Keratinocyte (primary cell): Measurements from ENCODE around the gene SNX3. TPM values are rescaled to one million over a fixed set of nuclear protein-coding genes. Genes with fewer than 3 reads are reported as not detected.

ENCODE experiments used
- DNase-seq: peaks from one replicate; pipeline ENCODE4 v3.0.0-alpha.2; 2011; ENCODE audit warnings: low read depth, missing footprints, low spot score
- FAIRE-seq: peaks from 2 replicates; lab custom pipeline; 2011; peaks lifted over from hg19 to GRCh38; lab: Jason Lieb, UNC
- H2AFZ ChIP-seq: 2 replicates; pipeline ENCODE4 v1.6.0; 2012; ENCODE audit warnings: low read length, control low read depth, inconsistent platforms; ENCODE audit not compliant: control insufficient read depth
- H3K27ac ChIP-seq: 2 replicates; pipeline ENCODE4 v1.5.1; 2011; ENCODE audit warnings: low read length; ENCODE audit not compliant: control insufficient read depth, insufficient read depth
- H3K27me3 ChIP-seq: 3 replicates; pipeline ENCODE4 v1.6.0; 2011; ENCODE audit warnings: low read length; ENCODE audit not compliant: control insufficient read depth, insufficient read depth; ENCODE audit errors: extremely low read depth
- H3K36me3 ChIP-seq, 2 experiments: 2 replicates in 1 of 2; 3 replicates in 1 of 2; pipeline ENCODE4 v1.5.1; 2011; ENCODE audit warnings: low read length in 2 of 2, mild to moderate bottlenecking in 1 of 2; ENCODE audit not compliant: control insufficient read depth in 2 of 2, insufficient read depth in 2 of 2; ENCODE audit errors: extremely low read depth in 1 of 2
- H3K4me1 ChIP-seq: 3 replicates; pipeline ENCODE4 v1.5.1; 2011; ENCODE audit warnings: low read length; ENCODE audit not compliant: control insufficient read depth, insufficient read depth; ENCODE audit errors: extremely low read depth
- H3K4me2 ChIP-seq: 3 replicates; pipeline ENCODE4 v1.6.0; 2011; ENCODE audit warnings: low read depth, low read length; ENCODE audit not compliant: control insufficient read depth, insufficient read depth; ENCODE audit errors: extremely low read depth
- H3K4me3 ChIP-seq, 3 experiments: fragments of 200-600 bp in 1 of 3; sonication (generic) in 1 of 3; 2 replicates in 2 of 3; 3 replicates in 1 of 3; pipeline ENCODE4 v1.5.1; 2011 to 2016; ENCODE audit warnings: low read length in 3 of 3, mild to moderate bottlenecking in 3 of 3, control low read depth in 2 of 3, inconsistent platforms in 1 of 3, low read depth in 1 of 3, mixed read lengths in 1 of 3, mixed run types in 1 of 3, moderate library complexity in 1 of 3; ENCODE audit not compliant: control insufficient read depth in 2 of 3, insufficient read depth in 2 of 3; ENCODE audit errors: extremely low read depth in 1 of 3
- H3K79me2 ChIP-seq: 2 replicates; pipeline ENCODE4 v1.6.0; 2012; ENCODE audit warnings: low read length; ENCODE audit not compliant: control insufficient read depth, insufficient read depth
- H3K9ac ChIP-seq: 3 replicates; pipeline ENCODE4 v1.6.0; 2011; ENCODE audit warnings: low read length; ENCODE audit not compliant: control insufficient read depth, insufficient read depth; ENCODE audit errors: extremely low read depth
- H3K9me1 ChIP-seq: 3 replicates; pipeline ENCODE4 v1.6.0; 2011; ENCODE audit warnings: low read length; ENCODE audit not compliant: control insufficient read depth, insufficient read depth; ENCODE audit errors: extremely low read depth
- H3K9me3 ChIP-seq: 2 replicates; pipeline ENCODE4 v1.5.1; 2012; ENCODE audit warnings: low read depth, low read length; ENCODE audit not compliant: control insufficient read depth
- H4K20me1 ChIP-seq: 3 replicates; pipeline ENCODE4 v1.6.0; 2011; ENCODE audit warnings: low read length; ENCODE audit not compliant: control insufficient read depth, insufficient read depth; ENCODE audit errors: extremely low read depth
- EZH2 ChIP-seq: IDR thresholded peaks from one replicate; pipeline ENCODE4 v1.6.1; 2012; ENCODE audit warnings: inconsistent platforms, mild to moderate bottlenecking, low read length, moderate library complexity
- dilution Hi-C: fragments of 300-500 bp; cut with MboI; formaldehyde crosslinking; loops from one replicate; pipeline ENCODE4 v1.7.0; 2020; ENCODE audit warnings: low sequenced_read_pairs; ENCODE audit not compliant: extremely low pct_ligation_motif_present
- polyA plus RNA-seq, 5 experiments: library from polyadenylated mRNA; depleted of rRNA in 3 of 5; stranded (reverse) in 3 of 5; stranded (forward) in 1 of 5; unstranded in 1 of 5; fragments of >200 nt; gene quantifications; 1 replicate in 1 of 5; 2 replicates in 3 of 5; 3 replicates in 1 of 5; pipeline versions ENCODE4 v1.2.1 to v1.2.3, GENCODE V29; 2011 to 2012; ENCODE audit warnings: missing spikeins in 2 of 5, low read depth in 1 of 5, low replicate concordance in 1 of 5
- TF ChIP-seq, protein P1 (sequence below), 3 experiments: IDR thresholded peaks in 1 of 3; conservative IDR thresholded peaks in 1 of 3; optimal IDR thresholded peaks in 1 of 3; 2 replicates in 2 of 3; 3 replicates in 1 of 3; pipeline versions ENCODE3 to v1.5.1; 2011; ENCODE audit warnings: low read length in 3 of 3, mild to moderate bottlenecking in 3 of 3, moderate library complexity in 2 of 3, control low read depth in 1 of 3, inconsistent platforms in 1 of 3; ENCODE audit not compliant: insufficient read depth in 2 of 3; ENCODE audit errors: extremely low read depth in 1 of 3

Gene SNX3
- polyA plus RNA-seq, 1 donor (not counting 4 experiments of a cell fraction or from before 2014, with no cell fraction given), result 460 TPM

DNA sequence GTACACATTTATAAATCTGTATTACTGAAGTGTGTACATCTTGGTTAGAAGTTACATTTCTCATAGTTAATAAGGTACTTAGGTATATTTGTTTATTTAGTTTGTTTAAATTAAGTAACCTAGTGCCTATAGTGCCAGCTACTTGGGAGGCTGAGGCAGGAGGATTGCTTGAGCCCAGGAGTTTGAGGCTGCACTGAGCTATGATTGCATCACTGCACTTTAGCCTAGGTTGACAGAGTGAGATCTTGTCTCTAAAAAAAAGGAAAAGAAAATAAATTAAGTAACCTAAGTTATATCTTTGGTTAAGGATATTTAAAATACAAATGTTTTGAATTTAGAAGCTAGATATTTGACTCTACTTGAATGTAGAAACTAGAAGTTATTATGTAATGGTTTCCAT, 24.5 kb upstream of the SNX3 start:
- H4K20me1 ChIP-seq, result no peaks in the 10 kb centered on the region
- H3K4me2 ChIP-seq, result no peak overlapping the region
- FAIRE-seq, result no peak
- no peaks in the 10 kb centered on the region for H3K79me2 ChIP-seq
- no peak overlapping the region for H2AFZ ChIP-seq
- H3K9me3 ChIP-seq, result no peaks in the 10 kb centered on the region
- H3K9me1 ChIP-seq, result no peaks in the 10 kb centered on the region
- no peak for DNase-seq
- H3K4me3 ChIP-seq, result no peak overlapping the region
- H3K9ac ChIP-seq, result no peak overlapping the region
- no peaks in the 10 kb centered on the region for H3K36me3 ChIP-seq
- H3K4me1 ChIP-seq, result no peaks in the 10 kb centered on the region
- no peaks in the 10 kb centered on the region for H3K27me3 ChIP-seq
- dilution Hi-C loops, result no loop called here
- no peak for TF ChIP-seq EZH2
- TF ChIP-seq, protein P1, sequence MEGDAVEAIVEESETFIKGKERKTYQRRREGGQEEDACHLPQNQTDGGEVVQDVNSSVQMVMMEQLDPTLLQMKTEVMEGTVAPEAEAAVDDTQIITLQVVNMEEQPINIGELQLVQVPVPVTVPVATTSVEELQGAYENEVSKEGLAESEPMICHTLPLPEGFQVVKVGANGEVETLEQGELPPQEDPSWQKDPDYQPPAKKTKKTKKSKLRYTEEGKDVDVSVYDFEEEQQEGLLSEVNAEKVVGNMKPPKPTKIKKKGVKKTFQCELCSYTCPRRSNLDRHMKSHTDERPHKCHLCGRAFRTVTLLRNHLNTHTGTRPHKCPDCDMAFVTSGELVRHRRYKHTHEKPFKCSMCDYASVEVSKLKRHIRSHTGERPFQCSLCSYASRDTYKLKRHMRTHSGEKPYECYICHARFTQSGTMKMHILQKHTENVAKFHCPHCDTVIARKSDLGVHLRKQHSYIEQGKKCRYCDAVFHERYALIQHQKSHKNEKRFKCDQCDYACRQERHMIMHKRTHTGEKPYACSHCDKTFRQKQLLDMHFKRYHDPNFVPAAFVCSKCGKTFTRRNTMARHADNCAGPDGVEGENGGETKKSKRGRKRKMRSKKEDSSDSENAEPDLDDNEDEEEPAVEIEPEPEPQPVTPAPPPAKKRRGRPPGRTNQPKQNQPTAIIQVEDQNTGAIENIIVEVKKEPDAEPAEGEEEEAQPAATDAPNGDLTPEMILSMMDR (optimal IDR thresholded peaks at IDR 0.05 in 1 of 3, IDR thresholded peaks at IDR 0.05 in 1 of 3, conservative IDR thresholded peaks at IDR 0.05 in 1 of 3; ENCODE audit: extremely low read depth in 1 of 3, insufficient read depth in 2 of 3, low read length in 3 of 3), result no peak
- no peak overlapping the region for H3K27ac ChIP-seq

DNA sequence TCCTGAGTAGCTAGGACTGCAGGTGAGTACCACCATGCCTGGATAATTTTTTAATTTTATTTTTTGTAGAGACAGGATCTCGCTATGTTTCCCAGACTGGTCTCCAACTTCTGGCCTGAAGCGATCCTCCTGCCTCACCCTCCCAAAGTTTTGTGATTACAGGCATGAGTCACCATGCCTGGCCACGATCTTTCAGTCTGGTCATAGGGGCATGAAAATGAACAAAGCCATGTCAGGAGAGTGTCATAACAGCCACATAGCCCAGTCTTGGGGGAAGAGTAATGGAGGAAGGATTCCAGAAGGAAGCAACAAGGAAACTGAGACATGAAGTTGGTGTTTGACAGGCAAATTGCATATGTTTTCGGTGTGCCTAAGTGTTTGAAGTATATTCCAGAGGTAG, 17.0 kb upstream of the SNX3 start:
- Histone ChIP-seq H4K20me1 (no peaks in the 10 kb centered on the region), H3K27me3 (no peaks in the 10 kb centered on the region), H3K9me1 (no peaks in the 10 kb centered on the region), H2AFZ (no peak overlapping the region), H3K9me3 (no peaks in the 10 kb centered on the region), H3K27ac (no peak overlapping the region), H3K4me3 (no peak overlapping the region), H3K9ac (no peak overlapping the region), H3K36me3 (no peaks in the 10 kb centered on the region), H3K4me1 (no peaks in the 10 kb centered on the region), H3K79me2 (no peaks in the 10 kb centered on the region), H3K4me2 (no peak overlapping the region)
- TF ChIP-seq, protein P1 (optimal IDR thresholded peaks at IDR 0.05 in 1 of 3, IDR thresholded peaks at IDR 0.05 in 1 of 3, conservative IDR thresholded peaks at IDR 0.05 in 1 of 3; ENCODE audit: extremely low read depth in 1 of 3, insufficient read depth in 2 of 3, low read length in 3 of 3), result no peak
- TF ChIP-seq EZH2, result no peak
- no peak for DNase-seq
- FAIRE-seq, result no peak
- dilution Hi-C loops, result no loop called here
